GM19455 (cell line): ENCODE measurements around the gene EVPL.

Experiments
- ATAC-seq: cut with Tn5 transposase; IDR thresholded peaks from one replicate; pipeline ENCODE4 v1.9.1; 2021; ENCODE audit not compliant: unreplicated experiment

EVPL gene

DNA sequence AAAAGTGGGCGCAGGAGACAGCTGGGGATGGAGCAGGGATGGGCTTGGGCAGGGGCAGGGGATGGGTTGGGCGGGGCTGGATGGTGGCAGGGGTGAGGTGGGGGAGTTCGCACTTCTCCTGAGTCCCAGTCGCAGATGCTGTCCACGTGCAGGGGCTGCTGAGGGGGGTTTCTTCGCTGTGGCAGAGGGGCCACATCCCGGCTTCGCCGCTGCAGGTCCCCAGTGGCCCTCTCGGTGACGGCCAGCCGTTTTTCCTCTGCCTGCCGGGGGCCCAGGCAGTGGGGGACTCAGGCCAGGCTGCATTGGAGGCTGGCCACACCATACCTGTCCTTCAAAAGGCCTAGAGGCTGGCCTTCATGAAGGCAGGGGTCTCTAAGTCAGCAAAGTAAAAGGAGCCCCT, 8.3 kb downstream of the EVPL start:
- no peak for ATAC-seq

DNA sequence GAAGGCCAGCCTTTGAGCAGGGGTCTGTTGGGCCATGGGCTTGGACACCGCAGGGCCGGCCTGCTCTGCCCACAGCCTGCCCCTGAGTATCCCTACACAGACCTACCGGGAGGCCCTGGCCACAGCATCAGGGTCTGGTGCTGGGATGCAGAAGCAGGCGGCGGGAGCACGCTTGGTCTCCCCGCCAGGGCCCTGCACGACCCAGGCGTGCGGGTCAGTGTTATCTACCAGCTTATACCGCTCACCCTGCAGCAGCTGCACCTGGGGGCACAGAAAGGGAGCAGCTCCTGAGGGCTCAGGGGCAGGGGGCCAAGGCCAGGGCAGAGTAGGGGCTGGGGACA, 8.8 kb downstream of the EVPL start:
- ATAC-seq = no peak

DNA sequence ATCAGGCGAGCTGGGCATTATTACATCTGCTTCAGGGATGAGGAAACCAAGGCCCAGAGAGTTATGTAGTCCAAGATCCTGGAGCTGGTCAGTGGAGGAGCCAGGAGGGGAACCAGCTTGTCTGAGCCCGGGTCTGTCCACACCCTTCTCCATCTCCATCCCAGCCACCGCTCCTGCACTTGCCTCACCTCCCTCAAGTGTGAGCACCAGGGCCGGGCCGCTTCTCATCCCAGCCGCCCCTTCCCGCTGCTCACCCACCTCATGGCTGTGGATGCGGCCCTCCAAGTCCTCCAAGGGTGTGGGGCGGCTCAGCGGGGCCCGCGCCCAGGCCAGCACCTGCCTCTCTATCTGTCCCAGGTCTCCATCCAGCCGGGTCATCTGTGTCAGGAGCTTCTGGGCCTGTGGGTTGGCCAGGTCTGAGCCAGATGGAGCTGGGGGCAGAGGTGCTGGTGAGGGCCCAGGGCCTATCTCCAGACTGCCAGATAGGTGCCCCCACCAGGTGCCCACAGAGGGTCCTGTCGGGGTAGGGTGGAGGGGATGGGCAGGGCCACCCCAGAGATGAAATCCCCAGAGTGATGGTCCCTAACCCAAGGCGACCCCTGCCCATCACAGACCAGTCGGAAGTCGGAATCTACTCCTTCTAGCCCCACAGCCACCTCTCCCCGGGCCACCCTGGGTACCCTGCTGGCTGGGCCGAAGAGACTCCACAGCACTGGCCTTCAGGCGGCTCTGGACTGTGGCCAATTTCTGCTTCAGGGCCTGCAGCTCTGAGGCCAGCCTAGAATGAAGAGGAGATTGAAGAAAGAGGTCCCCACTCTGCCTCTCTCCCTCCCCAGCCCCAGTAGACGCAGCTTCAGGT, 9.4 kb downstream of the EVPL start:
- ATAC-seq = no peak

DNA sequence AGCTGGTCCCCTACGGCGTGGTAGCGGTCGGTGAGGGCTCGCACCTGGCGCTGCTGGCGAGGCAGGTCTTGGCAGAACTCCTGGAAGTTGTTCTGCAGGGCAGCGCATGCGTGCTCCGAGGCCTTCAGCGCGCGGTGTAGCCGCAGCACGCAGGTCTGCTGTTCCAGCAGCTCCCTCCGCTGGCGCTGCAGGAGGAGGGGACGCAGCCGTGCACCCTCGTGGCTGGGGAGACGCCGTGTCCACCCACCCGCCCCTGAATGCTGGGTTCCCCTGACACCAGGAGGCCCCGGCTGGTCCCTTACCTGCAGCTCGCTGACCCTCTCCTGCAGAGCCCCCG, 12.2 kb downstream of the EVPL start:
- no peak for ATAC-seq

DNA sequence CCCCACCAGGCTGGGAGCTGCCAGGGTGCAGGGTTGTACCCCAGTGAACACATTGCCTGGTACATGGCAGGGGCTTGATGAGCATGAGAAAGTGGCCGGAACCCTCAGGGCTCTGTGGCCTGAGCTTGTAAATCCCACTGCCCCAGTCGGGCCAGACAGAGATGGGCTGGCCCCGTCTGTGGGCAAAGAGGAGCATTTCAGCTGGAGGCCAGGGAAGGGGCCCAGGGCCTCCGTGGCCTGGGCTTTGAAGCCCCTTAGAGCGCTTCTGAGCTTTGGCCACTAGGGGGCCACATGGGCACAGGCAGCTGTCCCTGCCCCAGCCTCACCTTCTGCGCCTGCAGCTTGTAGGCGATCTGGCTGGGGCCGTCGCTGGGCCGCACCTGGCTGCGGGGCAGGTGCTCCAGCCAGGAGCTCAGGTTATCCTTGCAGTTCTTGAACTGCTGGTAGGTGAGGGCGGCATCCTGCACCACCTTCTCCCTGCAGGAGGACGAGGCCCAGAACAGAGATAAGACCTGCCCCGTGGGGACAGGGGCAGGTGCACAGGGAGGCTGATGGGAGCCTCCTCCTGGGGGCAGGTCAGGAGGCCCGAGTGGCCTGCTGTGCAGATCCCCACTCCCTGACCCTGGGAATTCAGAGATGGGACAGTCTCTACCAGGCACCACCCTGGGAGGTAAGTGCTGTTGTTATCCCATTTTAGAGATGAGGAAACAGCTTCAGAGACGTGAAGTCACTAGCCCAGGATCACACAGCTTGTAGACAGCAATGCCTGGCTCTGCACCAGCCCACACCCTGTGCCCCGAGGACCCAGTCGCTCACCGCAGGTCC, 12.8 kb downstream of the EVPL start:
- no peak for ATAC-seq

DNA sequence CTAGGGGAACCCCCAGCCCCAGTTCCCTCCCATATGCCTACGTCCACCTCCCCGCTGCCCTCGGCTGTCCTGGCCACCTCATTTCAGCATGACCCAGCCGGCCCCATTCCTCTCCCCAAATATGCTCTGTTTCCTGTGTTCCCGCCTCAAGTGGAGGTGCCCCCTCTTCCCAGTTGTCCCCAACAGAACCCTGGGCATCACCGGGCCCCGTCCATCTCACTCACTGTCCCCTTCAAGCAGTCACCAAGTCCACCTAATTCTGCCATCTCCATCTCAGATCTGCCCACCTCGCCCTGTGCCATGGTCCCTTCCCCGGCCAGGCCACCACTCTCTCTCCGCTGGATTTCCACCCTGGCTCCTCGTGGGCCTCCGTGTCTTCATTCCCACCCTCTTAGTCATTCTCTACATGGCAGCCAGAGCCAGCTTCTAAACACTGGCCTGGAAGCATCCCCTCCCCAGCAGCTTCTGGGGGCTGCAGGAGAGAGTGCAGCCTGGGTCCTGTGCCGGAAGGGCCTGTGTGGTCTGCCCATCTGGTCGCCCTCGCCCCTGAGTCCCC, 13.7 kb downstream of the EVPL start:
- ATAC-seq = no peak

DNA sequence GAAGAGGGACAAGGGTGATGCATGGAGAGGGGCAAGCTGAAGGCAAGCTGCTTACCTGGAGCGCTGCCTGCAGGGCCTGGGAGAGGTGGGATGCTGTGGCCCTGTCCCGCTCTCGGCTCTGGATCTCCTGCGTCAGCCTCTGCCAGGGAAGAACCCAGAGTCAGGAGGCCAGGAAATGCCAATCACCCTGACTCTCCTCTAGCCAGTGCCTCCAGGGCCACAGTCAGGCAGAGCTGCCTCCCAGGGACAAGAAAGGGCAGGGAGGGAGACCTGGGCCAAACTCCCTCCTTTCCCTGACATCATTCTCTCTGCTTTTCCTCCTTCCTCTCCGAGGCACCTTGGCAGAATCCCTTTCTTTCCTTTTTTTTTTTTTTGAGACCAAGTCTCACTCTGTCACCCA, 15.2 kb downstream of the EVPL start:
- no peak for ATAC-seq

DNA sequence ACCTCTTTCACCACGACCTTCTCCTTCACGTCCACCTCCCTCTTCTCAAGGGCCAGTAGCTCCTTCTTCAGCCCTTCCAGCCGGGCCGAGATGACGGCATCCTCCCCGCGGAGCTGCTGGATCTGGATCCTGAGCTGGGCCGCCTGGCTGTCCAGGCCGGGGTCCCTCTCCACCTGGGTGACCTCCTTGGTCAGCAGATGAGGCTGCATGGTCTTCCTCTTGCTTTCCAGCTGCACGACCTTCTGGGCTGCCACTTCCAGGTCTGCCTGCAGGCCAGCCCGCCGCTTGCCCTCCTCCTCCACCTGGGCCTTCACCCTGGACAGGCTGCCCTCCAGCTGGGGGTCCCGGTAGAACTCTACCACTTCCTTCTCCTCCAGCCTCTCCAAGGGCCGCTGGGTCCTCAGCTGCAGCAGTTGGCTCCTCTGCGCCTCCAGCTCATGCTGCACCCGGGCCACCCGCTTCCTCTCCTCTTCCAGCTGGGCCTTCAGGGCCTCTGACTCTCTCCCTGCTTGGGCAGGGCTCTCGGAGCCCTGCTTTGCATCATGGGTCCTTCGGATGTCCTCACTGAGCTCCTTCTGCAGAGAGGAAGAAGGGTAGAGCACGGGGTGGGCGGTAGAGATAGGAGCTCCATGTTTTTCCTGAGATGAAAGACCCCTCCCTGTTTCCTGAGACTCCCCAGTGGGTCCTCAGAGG, 17.0 kb downstream of the EVPL start:
- ATAC-seq = no peak

DNA sequence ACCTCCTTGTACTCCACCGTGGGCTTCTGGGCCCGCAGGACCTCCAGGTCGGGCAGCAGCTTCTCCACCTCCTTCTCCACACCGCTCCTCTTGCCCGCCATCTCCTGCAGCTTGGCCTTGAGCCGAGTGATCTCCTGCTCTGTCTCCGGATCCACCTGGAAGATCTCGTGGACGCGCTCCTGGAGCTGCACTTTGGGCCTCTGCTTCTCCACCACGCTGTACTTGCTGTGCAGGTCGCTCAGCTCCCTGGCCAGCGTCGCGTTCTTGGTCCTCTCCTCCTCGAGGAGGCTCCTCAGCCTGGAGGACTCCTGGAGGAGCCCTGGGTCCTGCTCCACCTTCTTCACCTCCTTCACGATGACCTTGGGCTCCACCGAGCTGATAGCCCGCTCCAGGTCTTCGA, 17.7 kb downstream of the EVPL start:
- ATAC-seq = no peak

DNA sequence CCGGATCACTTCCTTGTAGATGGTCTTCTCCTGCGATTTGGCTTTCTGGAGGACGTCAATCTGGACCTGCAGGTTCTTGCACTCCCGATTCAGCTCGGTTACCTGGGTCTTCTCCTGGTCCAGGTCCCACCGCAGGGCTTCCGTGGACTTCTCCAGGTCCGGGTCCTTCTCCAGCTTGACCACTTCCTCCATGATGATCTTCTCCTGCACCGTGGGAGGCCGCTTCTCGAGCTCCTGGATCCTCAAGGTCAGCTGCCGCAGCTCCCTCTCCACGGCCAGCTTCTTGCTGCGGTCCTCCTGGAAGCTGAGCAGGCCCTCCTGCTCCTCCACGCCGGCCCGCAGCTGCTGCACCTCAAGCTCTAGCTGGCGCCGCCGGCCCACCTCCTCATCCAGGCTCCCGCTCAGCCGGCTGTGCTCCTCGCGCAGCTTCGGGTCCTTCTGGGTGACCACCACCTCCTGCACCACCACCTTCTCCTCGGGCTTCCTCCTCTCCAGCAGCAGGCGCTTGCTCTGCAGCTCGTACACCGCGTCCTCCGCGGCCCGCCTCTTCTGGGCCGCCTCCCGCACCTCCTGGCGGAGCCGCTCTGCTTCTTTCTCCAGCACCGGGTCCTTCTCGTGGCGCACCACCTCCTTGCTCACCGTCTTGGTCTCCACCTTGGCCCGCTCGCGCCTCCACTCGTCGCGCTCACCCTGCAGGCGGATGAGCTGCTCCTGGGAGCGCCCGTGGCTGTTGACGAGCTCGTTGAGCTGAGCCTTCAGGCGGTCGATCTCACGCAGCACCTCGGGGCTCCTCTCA, 18.3 kb downstream of the EVPL start:
- ATAC-seq = no peak

DNA sequence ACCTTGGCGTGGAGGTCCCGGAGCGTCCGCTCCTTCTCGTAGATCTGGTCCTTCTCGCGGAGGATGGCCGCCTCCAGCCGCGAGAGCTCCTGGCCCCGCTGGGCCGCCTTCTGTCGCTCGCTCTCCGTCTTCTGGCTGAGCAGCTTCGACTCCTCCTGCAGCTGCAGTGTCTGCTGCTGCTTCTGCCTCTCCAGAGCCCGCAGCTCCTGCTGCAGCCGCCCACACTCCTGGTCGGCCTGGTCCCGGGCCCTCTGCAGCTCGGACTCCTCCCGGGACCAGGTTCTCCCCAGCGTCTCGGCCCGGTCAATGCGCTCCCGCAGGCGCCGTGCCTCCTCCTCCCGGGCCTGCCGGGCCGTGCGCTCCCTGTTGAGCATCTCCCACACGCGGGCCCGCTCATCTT, 18.9 kb downstream of the EVPL start:
- no peak for ATAC-seq

DNA sequence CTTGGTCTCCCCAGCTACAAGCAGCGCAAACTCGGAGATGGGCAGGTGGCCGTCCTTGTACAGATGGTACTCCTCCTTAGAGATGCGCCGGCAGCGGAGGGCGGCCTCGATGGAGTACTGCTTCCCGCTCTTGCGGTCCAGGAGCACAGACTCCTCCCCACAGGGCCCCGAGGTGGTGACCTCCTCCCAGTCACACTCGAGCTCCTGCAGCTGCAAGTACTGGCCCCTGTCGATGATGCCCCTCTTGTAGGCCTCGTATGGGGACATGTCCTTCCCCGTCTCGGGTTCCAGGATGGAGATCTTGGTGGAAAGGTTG, 19.3 kb downstream of the EVPL start:
- ATAC-seq = no peak

DNA sequence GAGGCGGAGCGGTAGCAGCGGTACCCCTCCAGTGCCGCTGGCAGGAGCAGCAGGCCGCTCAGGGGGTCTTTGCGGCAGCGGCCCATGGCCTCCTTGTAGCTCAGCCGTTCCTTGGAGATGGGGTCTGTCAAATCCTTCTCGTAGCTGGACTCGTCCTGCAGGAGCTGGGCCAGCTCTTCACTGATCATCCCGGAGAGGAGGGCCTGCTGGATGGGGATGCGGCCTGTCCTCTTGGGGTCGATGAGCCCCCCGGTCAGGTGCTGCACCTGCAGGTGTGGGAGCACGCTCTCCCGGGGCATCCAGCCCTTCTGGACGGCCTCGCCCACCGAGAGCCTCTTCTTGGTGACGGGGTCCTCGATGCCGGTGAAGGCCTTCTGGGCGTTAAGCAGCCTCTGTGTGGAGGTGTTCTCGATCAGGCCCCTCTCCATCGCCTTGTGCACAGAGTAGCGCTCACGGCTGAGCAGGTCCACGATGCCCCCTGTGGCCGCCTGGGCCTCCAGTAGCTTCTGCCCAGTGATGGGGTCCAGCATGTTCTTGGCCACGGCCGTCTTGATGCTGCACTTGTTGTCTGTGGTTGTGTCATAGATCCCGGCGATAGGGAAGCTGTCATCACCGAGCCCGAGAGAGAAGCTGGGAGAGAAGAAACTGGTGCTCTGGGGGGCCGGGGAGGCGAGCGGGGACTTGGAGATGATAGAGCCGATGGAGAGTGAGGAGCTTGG, 19.8 kb downstream of the EVPL start:
- no peak for ATAC-seq

DNA sequence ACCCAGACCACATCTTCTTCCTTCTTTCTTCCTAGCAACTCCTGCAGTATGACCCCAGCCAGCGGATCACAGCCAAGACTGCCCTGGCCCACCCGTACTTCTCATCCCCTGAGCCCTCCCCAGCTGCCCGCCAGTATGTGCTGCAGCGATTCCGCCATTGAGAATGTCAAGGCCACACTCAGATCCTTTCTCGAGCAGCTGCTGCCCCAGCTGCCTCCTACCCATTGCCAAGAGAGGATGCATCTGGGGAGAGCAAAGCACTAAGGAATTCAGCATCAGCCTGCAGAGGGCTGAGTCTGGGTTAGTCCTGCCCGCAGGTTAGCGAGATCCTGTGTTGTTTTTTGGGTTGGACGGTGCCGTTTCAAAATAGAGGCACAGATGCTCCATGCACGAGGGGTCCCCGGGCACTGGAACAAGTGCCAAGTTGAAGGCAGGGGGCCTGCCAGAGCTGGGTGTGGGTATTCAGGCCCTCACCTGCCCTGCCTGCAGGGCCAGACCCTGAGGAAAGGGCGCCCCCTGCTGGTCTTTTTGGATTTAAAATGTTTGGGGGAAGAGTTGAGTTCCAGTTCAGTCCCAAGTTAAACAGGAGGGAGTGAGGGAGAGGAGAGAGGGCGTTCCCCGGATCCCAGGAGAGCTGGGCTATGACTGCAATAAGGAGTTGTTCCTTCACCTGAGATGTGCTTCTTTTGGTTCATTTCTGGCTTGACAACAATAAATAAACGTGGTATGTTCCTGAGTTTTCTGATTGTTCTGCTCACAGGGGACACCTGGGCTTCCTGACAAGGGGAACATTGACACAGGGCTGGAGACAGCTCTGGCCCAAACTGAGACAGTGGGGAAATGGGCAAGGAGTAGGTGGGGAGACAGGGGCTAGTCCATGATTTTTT, 21.6 kb downstream of the EVPL start:
- ATAC-seq = no peak

DNA sequence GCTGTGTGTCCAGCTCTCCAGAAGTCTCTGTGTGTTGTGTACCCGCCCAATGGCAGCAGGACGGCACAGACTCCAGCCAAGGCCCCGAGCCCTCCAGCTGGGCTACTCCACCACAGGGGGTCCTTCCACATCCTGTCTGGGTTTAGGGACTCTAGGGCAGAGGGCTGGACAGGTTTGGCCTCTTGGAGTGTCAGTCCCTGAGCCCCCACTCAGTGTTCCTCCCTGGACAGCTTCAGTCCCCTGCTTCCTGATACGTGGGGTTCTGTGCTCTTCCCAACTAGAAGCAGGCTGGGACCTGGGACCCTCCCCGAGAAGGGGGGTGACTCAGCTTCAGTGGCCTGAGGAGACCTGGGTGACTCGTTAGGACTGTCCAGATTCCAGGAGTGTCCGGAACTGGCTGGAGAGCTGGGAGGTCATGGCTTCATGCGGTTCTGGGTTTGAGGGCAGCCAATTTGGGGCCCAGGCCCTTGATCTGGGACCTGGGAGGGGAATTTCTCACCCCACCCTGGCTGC, 22.3 kb downstream of the EVPL start:
- ATAC-seq = no peak

DNA sequence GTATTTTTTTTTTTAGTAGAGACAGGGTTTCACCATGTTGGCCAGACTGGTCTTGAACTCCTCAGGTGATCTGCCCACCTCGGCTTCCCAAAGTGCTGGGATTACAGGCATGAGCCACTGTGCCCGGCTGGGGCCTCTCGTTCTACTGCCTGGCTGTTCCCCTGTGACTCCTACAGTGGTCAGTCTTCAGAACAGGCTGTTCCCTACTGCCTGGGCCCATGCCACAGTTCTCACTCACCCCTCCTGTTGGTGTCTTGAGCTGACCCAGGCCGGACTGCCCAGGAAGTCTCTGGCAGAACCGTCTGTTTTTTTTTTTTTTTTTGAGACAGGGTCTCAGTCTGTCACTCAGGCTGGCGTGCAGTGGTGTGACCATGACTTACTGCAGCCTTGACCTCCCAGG, 23.2 kb downstream of the EVPL start:
- ATAC-seq = no peak

DNA sequence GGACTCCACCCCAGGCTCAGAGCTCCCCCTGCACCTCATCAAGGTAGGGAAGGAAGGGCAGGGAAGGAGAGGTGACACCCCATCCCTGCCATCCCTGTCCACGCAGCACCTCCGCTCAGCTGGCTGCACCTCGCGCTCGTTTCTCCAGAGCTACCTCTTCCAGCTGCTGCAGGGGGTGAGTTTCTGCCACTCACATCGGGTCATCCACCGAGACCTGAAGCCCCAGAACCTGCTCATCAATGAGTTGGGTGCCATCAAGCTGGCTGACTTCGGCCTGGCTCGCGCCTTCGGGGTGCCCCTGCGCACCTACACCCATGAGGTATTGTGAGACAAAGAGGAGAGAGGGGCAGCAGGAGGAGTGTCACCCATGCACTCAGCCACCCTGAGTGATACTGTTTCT, 25.0 kb downstream of the EVPL start:
- no peak for ATAC-seq

DNA sequence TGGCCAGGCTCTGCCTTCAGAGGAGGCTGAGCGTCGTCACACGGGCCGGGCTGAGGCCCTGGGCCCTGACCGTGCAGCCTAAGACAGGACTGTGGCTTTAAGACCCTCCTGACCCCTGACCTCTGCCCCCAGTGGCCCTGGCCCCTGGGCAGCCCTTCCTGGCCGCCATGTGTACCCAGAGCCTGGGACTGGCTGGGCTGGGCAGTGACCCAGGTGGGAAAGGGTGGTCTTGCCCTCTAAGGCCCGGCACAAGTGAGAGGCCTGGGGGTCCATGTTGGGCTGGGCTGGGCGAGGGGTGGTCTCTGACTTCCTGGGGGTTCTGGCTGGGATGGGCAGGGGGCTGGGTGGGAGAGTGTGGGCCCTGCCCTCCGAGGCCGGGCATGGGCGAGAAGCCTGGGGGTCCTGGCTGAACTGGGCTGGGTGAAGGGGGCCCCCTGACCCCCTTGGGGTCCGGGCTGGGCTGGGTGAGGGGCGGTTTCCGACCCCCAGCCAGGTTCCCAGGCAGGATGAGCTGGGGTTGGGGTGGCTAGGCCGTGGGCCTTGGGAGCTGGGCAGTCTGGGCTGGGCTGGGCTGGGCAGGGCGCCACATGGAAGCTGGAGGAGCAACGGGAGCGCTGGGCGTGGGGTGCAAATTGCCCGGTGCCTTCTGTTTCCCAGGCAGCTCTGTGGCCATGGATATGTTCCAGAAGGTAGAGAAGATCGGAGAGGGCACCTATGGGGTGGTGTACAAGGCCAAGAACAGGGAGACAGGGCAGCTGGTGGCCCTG, 26.2 kb downstream of the EVPL start, which contains the start of gene CDK3:
TSS of gene CDK3 (plus strand) at position 101 of the 767 bp plus-strand sequence. CDS start at position 672, 571 bp downstream.
- ATAC-seq = no peak
